Effector memory CD8-positive, alpha-beta T cell (primary cell): ENCODE measurements around the gene TRHDE.

Source experiments
- ATAC-seq: fragments of 150-1000 bp; cut with Tn5 transposase; replicated peaks from 2 replicates; pipeline ENCODE4 v1.10.0; 2021; ENCODE audit warnings: mild to moderate bottlenecking, moderate library complexity
- DNase-seq, 3 experiments: peaks; one replicate each; pipeline ENCODE4 v3.0.0; 2021
- H3K27ac Mint-ChIP-seq, 2 donors: one replicate each; pipeline ENCODE4 v1.8.0; 2022; ENCODE audit warnings: mild to moderate bottlenecking in 2 of 2, mixed read lengths in 2 of 2, moderate library complexity in 2 of 2
- H3K27me3 Mint-ChIP-seq, 2 donors: one replicate each; pipeline ENCODE4 v1.8.0; 2022; ENCODE audit warnings: mixed read lengths in 2 of 2
- H3K36me3 Mint-ChIP-seq: one replicate; pipeline ENCODE4 v1.8.0; 2022; ENCODE audit warnings: mild to moderate bottlenecking, moderate library complexity, mixed read lengths; ENCODE audit not compliant: insufficient read depth
- H3K4me1 Mint-ChIP-seq, 2 donors: one replicate each; pipeline ENCODE4 v1.8.0; 2022; ENCODE audit warnings: low read depth in 2 of 2, mixed read lengths in 2 of 2
- H3K4me3 Mint-ChIP-seq, 2 donors: one replicate each; pipeline ENCODE4 v1.8.0; 2022; ENCODE audit warnings: mild to moderate bottlenecking in 2 of 2, mixed read lengths in 2 of 2, moderate library complexity in 2 of 2
- H3K9me3 Mint-ChIP-seq, 2 donors: one replicate each; pipeline ENCODE4 v1.8.0; 2022; ENCODE audit warnings: mixed read lengths in 2 of 2
- total RNA-seq, 9 experiments: gene quantifications; one replicate each; lab custom pipeline; 2026; lab: John Stamatoyannopoulos, UW

TRHDE gene, protein sequence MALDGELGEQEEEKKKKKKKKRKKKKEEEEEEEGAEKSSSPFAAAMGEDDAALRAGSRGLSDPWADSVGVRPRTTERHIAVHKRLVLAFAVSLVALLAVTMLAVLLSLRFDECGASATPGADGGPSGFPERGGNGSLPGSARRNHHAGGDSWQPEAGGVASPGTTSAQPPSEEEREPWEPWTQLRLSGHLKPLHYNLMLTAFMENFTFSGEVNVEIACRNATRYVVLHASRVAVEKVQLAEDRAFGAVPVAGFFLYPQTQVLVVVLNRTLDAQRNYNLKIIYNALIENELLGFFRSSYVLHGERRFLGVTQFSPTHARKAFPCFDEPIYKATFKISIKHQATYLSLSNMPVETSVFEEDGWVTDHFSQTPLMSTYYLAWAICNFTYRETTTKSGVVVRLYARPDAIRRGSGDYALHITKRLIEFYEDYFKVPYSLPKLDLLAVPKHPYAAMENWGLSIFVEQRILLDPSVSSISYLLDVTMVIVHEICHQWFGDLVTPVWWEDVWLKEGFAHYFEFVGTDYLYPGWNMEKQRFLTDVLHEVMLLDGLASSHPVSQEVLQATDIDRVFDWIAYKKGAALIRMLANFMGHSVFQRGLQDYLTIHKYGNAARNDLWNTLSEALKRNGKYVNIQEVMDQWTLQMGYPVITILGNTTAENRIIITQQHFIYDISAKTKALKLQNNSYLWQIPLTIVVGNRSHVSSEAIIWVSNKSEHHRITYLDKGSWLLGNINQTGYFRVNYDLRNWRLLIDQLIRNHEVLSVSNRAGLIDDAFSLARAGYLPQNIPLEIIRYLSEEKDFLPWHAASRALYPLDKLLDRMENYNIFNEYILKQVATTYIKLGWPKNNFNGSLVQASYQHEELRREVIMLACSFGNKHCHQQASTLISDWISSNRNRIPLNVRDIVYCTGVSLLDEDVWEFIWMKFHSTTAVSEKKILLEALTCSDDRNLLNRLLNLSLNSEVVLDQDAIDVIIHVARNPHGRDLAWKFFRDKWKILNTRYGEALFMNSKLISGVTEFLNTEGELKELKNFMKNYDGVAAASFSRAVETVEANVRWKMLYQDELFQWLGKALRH
- total RNA-seq, result 0 to 0.13 (median 0) reads per million in 9 experiments

DNA sequence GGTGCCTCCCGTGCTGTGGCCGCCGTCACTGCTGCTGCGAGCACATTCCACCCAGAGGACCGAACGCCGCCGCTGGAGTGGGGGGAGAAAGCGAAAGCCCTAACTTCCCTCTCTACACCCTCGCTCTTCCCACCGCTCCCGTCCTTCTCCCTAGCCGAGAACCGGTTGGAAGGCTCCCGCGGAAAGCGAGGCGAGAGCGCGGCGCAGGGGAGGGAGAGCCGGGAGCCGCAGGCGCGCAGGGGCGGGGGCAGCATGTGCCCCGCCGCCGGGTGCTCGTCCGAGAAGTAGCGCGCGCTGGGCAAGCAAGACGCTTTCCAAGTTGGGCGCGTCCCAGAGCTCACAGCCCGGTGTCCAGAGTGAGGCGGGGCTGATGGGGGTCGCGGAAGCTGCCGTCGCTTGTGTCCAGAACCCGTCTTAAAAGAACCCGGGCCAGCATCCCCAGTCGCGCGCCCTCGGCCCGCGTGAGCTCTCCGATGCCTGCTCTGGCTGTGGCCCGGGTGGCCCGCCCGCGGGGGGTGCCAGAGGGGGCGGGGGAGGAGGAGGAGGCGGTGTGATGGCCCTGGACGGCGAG, at the start of gene TRHDE:
Gene TRHDE, plus strand, starts transcription at position 280 of the 571 bp plus-strand sequence. Its CDS starts 274 bp downstream, at position 554.
- Mint-ChIP-seq H3K27me3 (peaks cover 22 to 32% of the 10 kb centered on the region in 2 donors), H3K36me3 (no peaks in the 10 kb centered on the region), H3K27ac (no peak within 1 kb of the TSS), H3K4me1 (no peaks in the 10 kb centered on the region), H3K9me3 (no peaks in the 10 kb centered on the region), H3K4me3 (no peak within 1 kb of the TSS)
- DNase-seq, result no peak
- ATAC-seq, result no peak

DNA sequence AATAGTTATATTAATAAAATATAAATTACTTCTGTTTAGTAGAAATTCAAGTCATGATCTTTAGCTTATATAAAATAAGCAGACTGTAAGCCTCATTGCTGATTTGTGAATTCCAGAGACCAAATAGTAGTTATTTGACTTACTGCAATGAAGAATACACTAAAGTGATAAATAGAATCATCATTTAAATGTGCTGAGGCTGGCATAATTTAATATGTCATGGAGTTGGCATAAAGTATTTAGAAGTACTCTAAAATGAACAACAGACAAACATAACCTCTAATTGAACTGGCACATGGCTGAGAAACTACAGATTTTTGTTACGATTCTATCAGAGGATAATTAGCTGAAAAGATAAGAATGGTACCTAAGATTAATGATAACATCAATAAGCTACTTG, 45.7 kb upstream of the TRHDE start:
- no peaks in the 10 kb centered on the region for H3K27me3 Mint-ChIP-seq

DNA sequence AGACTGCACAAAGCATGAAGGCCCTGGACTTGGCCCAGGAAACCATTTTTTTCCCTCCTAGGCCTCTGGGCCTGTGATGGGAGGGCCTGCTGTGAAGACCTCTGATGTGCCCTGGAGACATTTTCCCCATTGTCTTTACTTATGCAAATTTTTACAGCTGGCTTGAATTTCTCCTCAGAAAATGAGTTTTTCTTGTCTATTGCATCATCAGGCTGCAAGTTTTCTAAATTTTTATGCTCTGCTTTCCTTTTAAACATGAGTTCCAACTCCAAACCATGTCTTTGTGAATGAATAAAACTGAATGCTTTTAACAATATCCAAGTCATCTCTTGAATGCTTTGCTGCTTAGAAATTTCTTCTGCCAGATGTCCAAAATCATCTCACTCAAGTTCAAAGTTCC, 43.7 kb upstream of the TRHDE start:
- no peaks in the 10 kb centered on the region for H3K27me3 Mint-ChIP-seq
- H3K9me3 Mint-ChIP-seq, result peaks cover 2 to 7% of the 10 kb centered on the region in 2 donors
- no peak overlapping the region for H3K27ac Mint-ChIP-seq
- H3K36me3 Mint-ChIP-seq, result no peaks in the 10 kb centered on the region
- no peaks in the 10 kb centered on the region for H3K4me1 Mint-ChIP-seq
- no peak for ATAC-seq
- no peak for DNase-seq
- no peak overlapping the region for H3K4me3 Mint-ChIP-seq

More for the DNA sequence above, 45.7 kb upstream of the TRHDE start:
- no peak overlapping the region for H3K4me3 Mint-ChIP-seq
- ATAC-seq (no peak), DNase-seq (no peak)
- no peak overlapping the region for H3K27ac Mint-ChIP-seq
- H3K4me1 Mint-ChIP-seq, result no peaks in the 10 kb centered on the region
- no peaks in the 10 kb centered on the region for H3K36me3 Mint-ChIP-seq
- peaks cover 0 to 7% of the 10 kb centered on the region in 2 donors for H3K9me3 Mint-ChIP-seq

DNA sequence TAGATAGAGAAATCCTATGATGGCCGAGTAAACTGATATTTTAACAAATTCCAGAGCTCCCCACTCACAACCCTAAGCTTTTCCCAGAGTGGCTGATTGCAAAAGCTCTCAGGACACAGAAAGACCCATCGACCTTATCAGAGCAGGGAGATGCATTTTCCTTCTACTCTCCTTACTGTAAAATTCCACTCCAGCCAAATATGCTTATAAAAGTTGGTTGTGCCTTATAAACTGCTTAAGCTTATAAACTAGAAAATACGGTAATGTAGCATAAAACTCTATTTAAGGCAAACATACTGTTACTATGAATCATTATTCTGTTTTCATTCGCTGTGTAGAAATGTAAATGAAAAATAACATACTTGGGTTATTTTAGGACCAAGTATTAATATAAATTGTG, 41.6 kb upstream of the TRHDE start:
- Mint-ChIP-seq H3K27me3 (no peaks in the 10 kb centered on the region), H3K9me3 (peaks cover 2 to 7% of the 10 kb centered on the region in 2 donors), H3K4me1 (no peaks in the 10 kb centered on the region), H3K27ac (no peak overlapping the region), H3K36me3 (no peaks in the 10 kb centered on the region), H3K4me3 (no peak overlapping the region)
- DNase-seq (no peak), ATAC-seq (no peak)

DNA sequence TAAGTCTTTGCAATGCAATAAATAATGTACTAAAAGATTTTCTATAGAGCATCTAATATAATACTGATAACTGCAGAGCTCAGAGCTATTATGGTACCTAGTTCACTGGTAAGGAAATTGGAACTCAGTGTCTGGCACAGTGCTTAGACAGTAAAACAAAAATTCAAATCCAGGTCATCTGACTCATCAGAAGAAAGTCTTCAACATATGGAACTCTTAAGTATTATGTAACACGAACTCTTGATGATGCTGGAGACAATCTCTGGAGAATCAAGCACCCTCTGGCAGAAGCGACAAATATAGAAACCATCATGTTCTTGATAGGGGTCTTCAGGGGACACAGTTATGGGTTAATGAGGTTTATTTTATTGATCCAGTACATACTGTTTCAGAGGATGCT, 37.3 kb upstream of the TRHDE start:
- ATAC-seq (no peak), DNase-seq (no peak)
- no peaks in the 10 kb centered on the region for H3K4me1 Mint-ChIP-seq
- H3K4me3 Mint-ChIP-seq, result no peak overlapping the region
- no peak overlapping the region for H3K27ac Mint-ChIP-seq
- no peaks in the 10 kb centered on the region for H3K27me3 Mint-ChIP-seq
- no peaks in the 10 kb centered on the region for H3K36me3 Mint-ChIP-seq
- H3K9me3 Mint-ChIP-seq, result peaks cover 0 to 2% of the 10 kb centered on the region in 2 donors

DNA sequence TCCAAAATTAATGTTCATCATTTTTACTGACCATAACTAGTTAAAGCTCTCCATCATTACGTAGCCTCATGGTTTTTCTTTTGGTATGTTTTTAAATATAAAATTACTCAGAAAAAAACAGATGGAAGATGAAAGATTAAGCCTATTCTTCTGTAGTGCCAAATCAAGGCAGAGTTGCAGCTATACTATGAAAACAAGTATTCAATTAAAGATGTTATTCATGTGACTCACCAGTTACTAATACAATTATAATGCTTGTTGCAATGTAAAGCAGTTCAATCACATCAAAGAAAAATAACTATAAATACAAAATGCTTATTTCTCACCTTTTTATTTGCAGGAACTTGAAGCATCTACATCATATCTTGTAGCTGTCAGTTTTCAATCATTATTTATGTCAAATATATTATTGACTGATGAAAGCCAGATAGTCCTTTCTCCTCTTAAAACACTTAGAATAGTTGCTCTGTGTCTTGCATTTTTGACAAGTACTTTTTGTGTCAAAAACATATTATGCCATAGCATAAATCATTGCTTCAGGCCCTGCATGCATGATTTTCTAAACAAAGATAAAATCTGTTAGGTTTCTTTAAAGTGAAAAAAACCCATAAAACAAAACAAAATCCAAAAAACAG, 36.0 kb upstream of the TRHDE start:
- ATAC-seq (no peak), DNase-seq (no peak)
- Mint-ChIP-seq H3K27me3 (no peaks in the 10 kb centered on the region), H3K36me3 (no peaks in the 10 kb centered on the region), H3K27ac (no peak overlapping the region), H3K9me3 (peaks cover 0 to 5% of the 10 kb centered on the region in 2 donors), H3K4me3 (no peak overlapping the region), H3K4me1 (no peaks in the 10 kb centered on the region)

DNA sequence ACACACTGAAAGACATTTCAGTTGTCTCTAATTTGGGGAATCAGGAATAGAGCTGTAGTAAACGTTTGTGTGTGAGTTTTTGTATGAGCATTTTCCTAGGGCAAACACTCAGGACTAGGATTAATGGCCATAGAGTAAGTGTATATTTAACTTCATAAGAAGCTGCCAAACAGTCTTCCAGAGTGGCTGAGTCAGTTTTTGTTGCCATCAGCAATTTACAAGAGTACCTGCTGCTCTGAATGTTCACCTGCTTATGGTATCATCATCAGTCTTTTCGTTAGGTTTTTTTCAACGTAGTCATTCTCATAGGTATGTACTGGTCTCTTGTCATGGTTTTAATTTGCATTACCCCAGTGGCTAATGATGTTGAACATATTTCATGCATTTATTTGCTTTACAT, 30.6 kb upstream of the TRHDE start:
- no peaks in the 10 kb centered on the region for H3K36me3 Mint-ChIP-seq
- DNase-seq, result no peak
- H3K27me3 Mint-ChIP-seq, result no peaks in the 10 kb centered on the region
- H3K4me1 Mint-ChIP-seq, result no peaks in the 10 kb centered on the region
- no peak overlapping the region for H3K27ac Mint-ChIP-seq
- H3K4me3 Mint-ChIP-seq, result no peak overlapping the region
- peaks cover 6% of the 10 kb centered on the region in 2 donors for H3K9me3 Mint-ChIP-seq
- no peak for ATAC-seq

DNA sequence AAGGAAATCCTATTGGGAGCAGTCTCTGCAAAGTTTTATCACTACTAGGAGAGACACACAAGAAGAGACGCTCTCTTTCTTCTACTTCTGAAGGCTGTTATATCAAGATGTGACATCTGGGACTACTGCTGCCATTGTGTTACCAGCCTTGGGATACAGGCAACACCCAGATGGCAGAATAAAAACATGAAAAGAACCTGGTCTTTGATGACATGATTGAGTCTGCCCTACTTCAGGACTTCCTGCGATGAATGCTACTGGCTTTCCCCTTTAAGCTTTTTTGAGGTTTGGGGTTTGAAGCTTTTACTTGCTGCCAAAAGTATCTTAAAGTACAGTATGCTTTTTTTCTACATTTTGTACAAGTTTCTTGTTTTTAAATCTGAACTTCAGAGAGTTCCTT, 29.2 kb upstream of the TRHDE start:
- H3K4me3 Mint-ChIP-seq, result no peak overlapping the region

DNA sequence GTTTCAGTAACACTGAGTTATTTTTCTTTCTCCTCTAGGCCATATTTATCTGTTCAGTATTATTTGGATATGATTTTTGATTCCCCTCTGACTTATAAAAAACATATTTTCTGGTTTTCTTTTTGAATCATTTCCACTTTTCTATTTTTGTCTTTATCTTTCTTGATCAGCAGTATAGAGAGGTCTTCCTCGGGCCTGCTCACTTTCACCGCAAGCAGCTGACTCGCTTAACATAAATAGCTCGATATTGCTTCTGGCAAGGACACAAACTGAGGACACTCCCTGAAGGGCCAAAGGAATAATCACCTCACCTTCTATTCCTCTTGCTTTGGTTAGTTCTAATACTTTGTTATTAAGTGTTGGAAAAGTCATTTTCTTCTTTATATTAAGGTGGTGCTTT, 25.8 kb upstream of the TRHDE start:
- Mint-ChIP-seq H3K4me1 (no peaks in the 10 kb centered on the region), H3K27ac (no peak overlapping the region), H3K4me3 (no peak overlapping the region), H3K9me3 (peaks cover 3 to 7% of the 10 kb centered on the region in 2 donors), H3K27me3 (no peaks in the 10 kb centered on the region), H3K36me3 (no peaks in the 10 kb centered on the region)
- DNase-seq (no peak), ATAC-seq (no peak)

More for the DNA sequence above, 29.2 kb upstream of the TRHDE start:
- ATAC-seq, result no peak
- Mint-ChIP-seq H3K27ac (no peak overlapping the region), H3K27me3 (no peaks in the 10 kb centered on the region), H3K9me3 (peaks cover 6 to 7% of the 10 kb centered on the region in 2 donors), H3K4me1 (no peaks in the 10 kb centered on the region), H3K36me3 (no peaks in the 10 kb centered on the region)
- no peak for DNase-seq

DNA sequence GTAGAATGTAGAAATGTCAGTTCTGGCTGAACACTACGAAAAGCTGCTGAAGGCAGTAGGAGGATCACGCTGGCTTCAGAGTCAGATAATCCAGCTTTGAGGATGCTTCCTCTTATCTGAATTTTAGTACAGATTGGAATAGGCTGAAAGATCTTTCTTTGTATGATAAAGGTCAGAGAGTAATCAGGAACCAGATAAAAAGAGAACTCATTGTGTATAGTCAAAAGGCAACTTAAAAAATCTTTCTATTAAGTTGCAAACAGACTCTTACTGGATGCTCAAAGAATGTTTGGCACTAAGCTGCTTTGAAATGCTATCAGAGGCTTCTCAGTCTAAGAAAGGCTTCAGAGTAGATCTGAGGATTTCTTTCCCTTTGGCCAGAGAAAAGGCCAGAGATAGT, 21.8 kb upstream of the TRHDE start:
- H3K9me3 Mint-ChIP-seq, result peaks cover 3 to 18% of the 10 kb centered on the region in 2 donors
- H3K36me3 Mint-ChIP-seq, result no peaks in the 10 kb centered on the region
- H3K4me3 Mint-ChIP-seq, result no peak overlapping the region
- DNase-seq (no peak), ATAC-seq (no peak)
- no peak overlapping the region for H3K27ac Mint-ChIP-seq
- H3K27me3 Mint-ChIP-seq, result no peaks in the 10 kb centered on the region
- no peaks in the 10 kb centered on the region for H3K4me1 Mint-ChIP-seq

DNA sequence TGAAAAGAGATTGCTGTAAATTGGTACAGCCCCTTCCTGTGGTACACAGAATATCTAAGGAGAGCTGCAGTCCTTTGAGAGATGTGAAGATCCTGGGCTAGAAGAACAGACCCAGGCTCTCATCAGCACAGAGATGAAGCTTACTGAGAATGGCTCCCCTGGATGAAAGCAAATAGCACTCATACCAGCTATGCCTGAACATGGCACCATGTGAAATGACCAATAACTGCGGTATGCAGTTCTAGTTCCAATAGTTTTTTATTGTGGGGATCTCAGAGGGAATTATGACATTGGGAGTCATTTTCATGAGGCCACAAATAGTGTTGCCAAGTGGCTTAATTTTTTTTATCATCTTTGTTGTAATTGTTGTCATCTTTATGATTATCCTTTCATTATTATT, 15.4 kb upstream of the TRHDE start:
- DNase-seq (no peak), ATAC-seq (no peak)
- H3K4me3 Mint-ChIP-seq, result no peak overlapping the region
- H3K4me1 Mint-ChIP-seq, result no peaks in the 10 kb centered on the region
- no peaks in the 10 kb centered on the region for H3K36me3 Mint-ChIP-seq
- H3K27ac Mint-ChIP-seq, result no peak overlapping the region
- peaks cover 7 to 19% of the 10 kb centered on the region in 2 donors for H3K9me3 Mint-ChIP-seq
- H3K27me3 Mint-ChIP-seq, result no peaks in the 10 kb centered on the region

DNA sequence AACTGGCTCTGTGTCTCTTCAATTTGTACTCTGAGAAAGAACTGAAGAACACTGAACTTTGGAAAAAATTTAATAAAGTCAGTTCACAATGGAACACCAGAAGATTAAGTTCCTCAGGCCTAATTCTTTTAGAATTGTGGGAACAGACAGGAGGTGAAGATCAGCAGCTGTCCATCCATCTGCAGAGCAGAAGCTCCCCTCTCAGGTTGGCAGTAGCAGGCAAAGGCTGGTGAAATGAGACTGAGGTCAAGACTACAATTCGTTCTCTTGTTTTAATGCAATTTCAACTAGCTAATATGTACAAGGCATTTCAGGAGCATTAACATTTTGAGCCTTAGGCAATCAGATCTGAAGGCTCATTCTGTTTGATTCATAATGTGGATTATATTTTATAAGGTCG, 10.3 kb upstream of the TRHDE start:
- DNase-seq (no peak), ATAC-seq (no peak)
- H3K4me3 Mint-ChIP-seq, result no peak overlapping the region
- no peaks in the 10 kb centered on the region for H3K27me3 Mint-ChIP-seq
- H3K27ac Mint-ChIP-seq, result no peak overlapping the region
- H3K4me1 Mint-ChIP-seq, result no peaks in the 10 kb centered on the region
- no peaks in the 10 kb centered on the region for H3K36me3 Mint-ChIP-seq
- no peaks in the 10 kb centered on the region for H3K9me3 Mint-ChIP-seq
